ENCODE data around the gene CALML3. TPM values are rescaled to one million over a fixed set of nuclear protein-coding genes. Genes with fewer than 3 reads are reported as not detected.

Gene CALML3
- total RNA-seq, 1 donor from 2014 or later, result not detected

DNA sequence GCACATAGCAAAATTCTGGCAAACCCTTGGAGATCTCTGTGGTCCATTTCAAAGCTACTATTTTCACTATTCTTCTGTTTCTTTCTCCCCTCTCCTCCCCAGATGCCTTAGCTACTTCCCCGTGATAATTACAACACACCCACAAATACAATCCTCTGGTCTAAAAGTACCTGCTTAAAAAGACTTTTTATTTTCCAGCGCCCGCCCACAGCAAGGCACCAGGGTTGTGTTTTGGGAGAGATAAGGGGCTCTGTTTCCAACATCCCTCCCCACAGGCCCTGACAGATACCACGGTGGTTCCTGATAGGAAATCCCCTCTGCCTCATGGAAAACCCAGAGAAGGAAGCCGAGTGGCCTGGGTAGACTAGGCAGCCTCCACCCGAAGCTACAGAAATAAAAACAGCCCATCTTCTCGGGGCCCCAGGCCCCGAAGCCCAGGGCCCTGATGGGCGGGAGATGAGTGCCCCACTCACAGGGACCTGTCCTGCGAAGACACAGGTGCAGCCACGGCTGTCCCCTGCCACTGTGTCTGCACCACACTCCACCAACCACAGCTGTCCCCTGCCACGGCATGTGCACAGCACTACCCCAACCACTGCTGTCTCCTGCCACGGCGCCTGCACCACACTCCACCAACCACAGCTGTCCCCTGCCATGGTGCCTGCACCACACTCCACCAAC, 45.1 kb upstream of the CALML3 start:
- no peak for TF ChIP-seq CTCF (IDR thresholded peaks at IDR 0.05)
- Histone ChIP-seq H3K27ac (no peak overlapping the region), H3K4me3 (no peak overlapping the region), H3K4me1 (no peaks in the 10 kb centered on the region), H3K36me3 (no peaks in the 10 kb centered on the region), H3K27me3 (no peaks in the 10 kb centered on the region), H3K9me3 (no peaks in the 10 kb centered on the region)
- DNase-seq, result no peak
- peak; percentile 30 for ATAC-seq
- intact Hi-C loops (cut with DNase I), result no loop called here

DNA sequence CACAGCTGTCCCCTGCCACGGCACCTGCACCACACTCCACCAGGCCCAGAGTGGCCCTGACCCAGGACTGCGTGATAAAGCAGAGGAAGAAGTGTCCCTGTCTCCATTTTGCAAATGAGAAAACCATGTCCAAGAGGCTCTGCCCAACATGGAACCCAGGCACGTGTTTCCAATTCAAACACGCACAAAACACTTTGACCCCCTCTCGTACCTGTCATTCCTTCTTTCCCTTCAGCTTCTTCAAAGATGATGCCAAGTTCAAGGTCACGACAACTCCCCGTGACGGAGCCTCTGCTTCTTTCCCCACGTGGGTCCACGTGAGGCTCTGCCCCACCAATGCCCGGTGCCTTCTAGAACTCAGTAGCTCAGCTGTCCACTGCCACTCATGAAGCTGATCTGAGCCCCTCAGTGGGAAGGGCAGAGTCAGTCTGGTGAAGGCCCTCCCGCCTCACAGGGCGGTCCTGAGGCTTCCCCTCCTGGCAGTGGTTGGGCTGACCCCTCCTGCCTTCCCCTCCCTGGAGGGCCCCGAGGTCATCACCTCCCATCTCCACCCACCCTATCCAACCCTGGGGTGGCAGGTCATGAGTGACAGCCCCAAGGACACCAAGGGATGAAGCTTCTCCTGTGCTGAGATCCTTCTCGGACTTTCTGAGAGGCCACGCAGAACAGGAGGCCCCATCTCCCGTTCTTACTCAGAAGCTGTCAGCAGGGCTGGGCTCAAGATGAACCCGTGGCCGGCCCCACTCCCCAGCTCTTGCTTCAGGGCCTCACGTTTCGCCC, 44.4 kb upstream of the CALML3 start:
- Histone ChIP-seq H3K36me3 (no peaks in the 10 kb centered on the region), H3K4me3 (no peak overlapping the region), H3K9me3 (no peaks in the 10 kb centered on the region), H3K27ac (no peak overlapping the region), H3K27me3 (no peaks in the 10 kb centered on the region), H3K4me1 (no peaks in the 10 kb centered on the region)
- no peak for TF ChIP-seq CTCF (IDR thresholded peaks at IDR 0.05)
- DNase-seq (no peak), ATAC-seq (peak; percentile 29)
- intact Hi-C loops (cut with DNase I), result no loop called here

GRCh38 chr10:5481121-5481520, 43.6 kb upstream of the CALML3 start:
- intact Hi-C loops (cut with DNase I), result no loop called here
- no peaks in the 10 kb centered on the region for H3K36me3 ChIP-seq
- ATAC-seq (no peak), DNase-seq (no peak)
- TF ChIP-seq CTCF (IDR thresholded peaks at IDR 0.05), result no peak
- no peaks in the 10 kb centered on the region for H3K27me3 ChIP-seq
- no peaks in the 10 kb centered on the region for H3K4me1 ChIP-seq
- H3K9me3 ChIP-seq, result no peaks in the 10 kb centered on the region
- H3K27ac ChIP-seq, result no peak overlapping the region
- no peak overlapping the region for H3K4me3 ChIP-seq

DNA sequence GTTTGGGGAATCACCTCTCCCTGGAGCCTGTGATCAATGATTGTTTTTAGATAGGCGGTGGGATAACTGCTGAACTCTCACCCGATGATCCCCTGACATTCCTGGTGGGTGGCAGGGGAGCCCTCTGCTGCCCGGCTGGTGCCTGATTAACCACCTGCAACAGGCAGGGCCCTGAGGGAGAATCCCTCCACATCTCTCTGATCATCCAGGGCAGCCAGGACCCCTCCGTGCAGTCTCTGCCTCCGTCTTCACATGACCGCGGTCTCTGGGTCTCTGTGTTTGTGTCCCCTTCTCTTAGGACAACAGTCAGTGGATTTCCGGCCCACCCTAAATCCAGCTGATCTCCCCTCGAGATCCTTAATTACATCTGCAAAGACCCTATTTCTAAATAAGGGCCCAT, 42.7 kb upstream of the CALML3 start:
- H3K27me3 ChIP-seq, result no peaks in the 10 kb centered on the region
- H3K36me3 ChIP-seq, result no peaks in the 10 kb centered on the region
- intact Hi-C loops (cut with DNase I), result no loop called here
- H3K4me1 ChIP-seq, result no peaks in the 10 kb centered on the region
- H3K27ac ChIP-seq, result no peak overlapping the region
- no peaks in the 10 kb centered on the region for H3K9me3 ChIP-seq
- ATAC-seq (no peak), DNase-seq (no peak)
- H3K4me3 ChIP-seq, result no peak overlapping the region
- TF ChIP-seq CTCF (IDR thresholded peaks at IDR 0.05), result no peak

DNA sequence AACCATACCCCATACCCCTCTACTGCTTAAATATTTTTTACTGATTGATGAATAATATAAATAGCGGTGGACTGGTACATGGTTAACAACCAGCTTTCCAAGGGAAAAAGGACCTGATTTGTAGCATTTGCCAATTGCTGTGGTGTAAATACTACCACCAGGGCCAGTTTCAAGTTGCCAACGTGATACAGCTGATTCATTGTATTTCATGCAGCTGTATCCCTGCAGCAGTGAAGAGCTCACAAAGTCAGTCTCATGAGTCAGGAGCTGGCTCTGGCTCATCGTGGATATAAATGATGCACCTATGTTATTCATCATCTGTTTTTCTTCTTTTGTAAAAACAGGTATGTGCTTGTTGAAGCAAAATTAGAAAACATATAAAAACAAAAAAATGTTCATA, 40.6 kb upstream of the CALML3 start:
- Histone ChIP-seq H3K4me1 (no peaks in the 10 kb centered on the region), H3K9me3 (no peaks in the 10 kb centered on the region), H3K36me3 (no peaks in the 10 kb centered on the region), H3K27me3 (no peaks in the 10 kb centered on the region), H3K4me3 (no peak overlapping the region), H3K27ac (no peak overlapping the region)
- TF ChIP-seq CTCF (IDR thresholded peaks at IDR 0.05), result no peak
- intact Hi-C loops (cut with DNase I), result no loop called here
- DNase-seq (no peak), ATAC-seq (no peak)

Data from upper lobe of right lung (tissue), 1 donor.